GM19025 (cell line): ENCODE results near the gene PRPF8.

Experiments
- ATAC-seq: cut with Tn5 transposase; IDR thresholded peaks from one replicate; pipeline ENCODE4 v1.9.1; 2021; ENCODE audit warnings: mild to moderate bottlenecking, low read depth, moderate library complexity; ENCODE audit not compliant: unreplicated experiment

The PRPF8 gene

GRCh38 chr17:1628856-1629503, 55.7 kb downstream of the PRPF8 start:
- ATAC-seq: peak; percentile 55

- ATAC-seq: peak; percentile 40
These were observed 56.4 kb downstream of the PRPF8 start, which contains the start of gene SLC43A2 for GRCh38 chr17:1627982-1628855. SLC43A2 (minus strand) TSS chr17:1628834; CDS start chr17:1627874, 960 bp downstream.

GRCh38 chr17:1627182-1627981, 57.3 kb downstream of the PRPF8 start:
- ATAC-seq: no peak

- ATAC-seq: no peak
These were observed 58.3 kb downstream of the PRPF8 start for GRCh38 chr17:1626333-1626732.

GRCh38 chr17:1625581-1625980, 59.1 kb downstream of the PRPF8 start:
- no peak for ATAC-seq

GRCh38 chr17:1625053-1625452, 59.6 kb downstream of the PRPF8 start:
- ATAC-seq: no peak

- ATAC-seq: no peak
These were observed 60.0 kb downstream of the PRPF8 start for GRCh38 chr17:1624650-1625049.

- no peak for ATAC-seq
These were observed 61.5 kb downstream of the PRPF8 start for GRCh38 chr17:1623057-1623630.

- no peak for ATAC-seq
These were observed 63.3 kb downstream of the PRPF8 start for GRCh38 chr17:1621273-1621954.

- ATAC-seq: no peak
These were observed 64.2 kb downstream of the PRPF8 start for GRCh38 chr17:1620486-1620885.

GRCh38 chr17:1617620-1618174, 67.0 kb downstream of the PRPF8 start:
- ATAC-seq: no peak

- no peak for ATAC-seq
These were observed 68.6 kb downstream of the PRPF8 start for GRCh38 chr17:1616101-1616500.

GRCh38 chr17:1612400-1612799, 72.3 kb downstream of the PRPF8 start:
- no peak for ATAC-seq

- no peak for ATAC-seq
These were observed 73.0 kb downstream of the PRPF8 start for GRCh38 chr17:1611715-1612114.

GRCh38 chr17:1608676-1609075, 76.0 kb downstream of the PRPF8 start:
- no peak for ATAC-seq

GRCh38 chr17:1607971-1608320, 76.7 kb downstream of the PRPF8 start:
- no peak for ATAC-seq

- ATAC-seq: no peak
These were observed 78.2 kb downstream of the PRPF8 start for GRCh38 chr17:1606352-1606985.

GRCh38 chr17:1605681-1606351, 78.9 kb downstream of the PRPF8 start:
- ATAC-seq: no peak
